Hematopoietic multipotent progenitor cell (in vitro differentiated cells): ENCODE results near the gene MOB3B. TPM values are rescaled to one million over a fixed set of nuclear protein-coding genes. Genes with fewer than 3 reads are reported as not detected.

Experiments
- DNase-seq, 3 donors: peaks; one replicate each; pipeline ENCODE4 v3.0.0-alpha.2; 2011 to 2015; ENCODE audit warnings: low read depth in 2 of 3, low spot score in 2 of 3
- total RNA-seq: library from RNA; depleted of rRNA; stranded (reverse); fragments of >200 nt; gene quantifications from one replicate; pipeline ENCODE4 v1.2.3, GENCODE V29; 2012

Gene MOB3B
- total RNA-seq, 1 donor = 0.54 TPM

DNA sequence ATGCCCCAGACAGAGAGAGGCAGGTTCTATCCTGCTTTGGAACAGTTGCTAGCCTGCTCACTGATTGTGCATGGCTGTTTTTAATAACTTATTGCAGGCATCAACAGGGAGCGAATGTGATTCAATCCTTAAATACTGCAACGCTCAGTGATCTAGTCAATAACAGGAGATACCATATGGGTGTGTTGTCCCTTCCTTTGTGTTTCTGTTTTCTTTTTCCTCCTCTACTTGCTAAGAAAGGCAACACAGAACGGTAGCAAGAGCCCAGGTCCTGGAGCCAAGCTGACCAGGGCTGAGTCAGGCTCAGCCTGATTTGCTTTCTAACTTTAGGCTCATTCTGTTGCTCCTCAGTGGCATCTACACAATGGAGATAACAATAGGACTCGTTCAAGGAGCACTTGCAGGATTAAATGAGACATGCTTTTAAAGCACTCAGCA is 134.1 kb downstream of the MOB3B start:
- DNase-seq = no peak

DNA sequence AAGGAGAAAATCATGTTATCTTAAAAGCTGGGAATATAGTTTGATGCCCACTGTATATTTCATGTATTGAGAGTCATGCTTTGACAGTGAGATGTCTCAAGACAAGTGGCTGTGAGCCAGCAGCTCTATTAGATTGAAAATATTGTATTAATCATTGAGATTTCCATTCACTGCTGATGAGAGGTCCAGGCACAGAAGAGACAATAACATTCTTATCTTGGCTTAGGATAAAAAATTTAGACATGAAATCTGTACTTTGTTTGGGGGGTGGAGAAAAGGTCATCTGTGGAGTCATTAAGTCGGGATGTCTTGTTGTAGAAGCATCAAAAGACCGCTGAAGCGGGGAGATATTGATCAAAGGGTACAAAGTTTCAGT is 134.8 kb downstream of the MOB3B start:
- no peak for DNase-seq

DNA sequence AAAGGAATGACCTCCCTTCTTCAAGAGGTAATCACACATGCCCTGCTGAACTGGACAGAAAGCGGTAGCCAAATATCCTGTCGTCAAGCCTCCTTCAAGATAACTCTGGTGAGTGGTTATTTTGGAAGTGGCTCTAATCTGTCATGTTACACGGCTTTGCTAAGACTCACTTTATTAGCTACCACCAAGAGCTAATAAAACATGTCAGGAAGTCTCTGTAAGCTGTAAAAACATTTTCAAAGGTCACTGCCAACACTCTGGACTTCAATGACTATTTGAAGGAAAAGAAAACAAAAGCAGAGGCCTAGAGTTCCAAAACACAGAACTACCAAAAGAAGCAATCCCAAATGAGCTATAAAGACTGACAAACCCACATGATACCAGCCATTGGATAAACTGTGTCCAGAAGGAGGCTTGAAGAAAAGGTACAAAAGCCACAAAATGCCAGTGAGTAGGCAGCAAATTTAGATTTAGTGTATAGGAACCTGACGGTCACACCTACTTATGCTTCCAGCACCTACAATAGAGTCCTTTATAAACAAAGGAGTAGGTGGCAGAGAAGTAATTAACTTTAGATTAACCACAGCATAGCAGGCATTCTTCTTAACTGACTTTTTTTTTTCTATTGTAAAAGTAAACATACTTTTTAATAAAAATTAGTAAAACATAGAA is 135.3 kb downstream of the MOB3B start:
- DNase-seq = no peak

DNA sequence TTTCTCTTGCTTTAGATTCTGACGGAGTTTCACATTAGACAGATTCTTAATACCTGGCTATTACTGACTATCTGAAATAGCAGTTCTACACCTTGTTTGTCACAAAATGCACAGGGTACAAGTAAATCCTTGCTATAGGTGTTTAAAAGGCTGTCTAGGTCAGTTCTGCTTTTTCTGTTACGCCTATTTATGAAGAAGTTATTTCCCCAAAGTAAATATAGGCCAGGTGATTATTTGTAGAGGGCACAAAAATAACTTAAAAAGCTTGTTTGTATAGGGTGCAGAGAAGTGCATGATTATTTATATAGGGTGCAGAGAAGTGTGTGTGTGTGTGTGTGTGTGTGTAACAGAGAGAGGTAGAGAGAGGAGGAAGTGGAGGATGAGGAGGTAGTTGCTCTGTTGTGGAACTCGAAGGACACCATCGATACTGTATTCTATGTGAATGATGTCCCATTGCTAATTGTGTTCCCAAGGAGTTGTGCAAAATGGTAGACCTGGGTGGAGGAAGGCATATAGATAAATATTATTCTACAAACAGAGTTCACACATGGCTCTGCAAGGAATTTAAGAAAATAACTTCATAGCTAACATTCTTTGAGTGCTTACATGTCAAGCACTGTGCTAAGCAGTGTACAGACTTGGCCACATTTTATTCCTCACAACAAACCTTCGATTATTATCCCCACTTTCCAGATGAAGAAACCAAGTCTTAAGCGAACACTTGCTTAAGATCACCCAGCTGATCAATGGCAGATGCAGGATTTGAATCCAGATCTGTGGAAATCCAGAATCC is 136.4 kb downstream of the MOB3B start:
- no peak for DNase-seq

DNA sequence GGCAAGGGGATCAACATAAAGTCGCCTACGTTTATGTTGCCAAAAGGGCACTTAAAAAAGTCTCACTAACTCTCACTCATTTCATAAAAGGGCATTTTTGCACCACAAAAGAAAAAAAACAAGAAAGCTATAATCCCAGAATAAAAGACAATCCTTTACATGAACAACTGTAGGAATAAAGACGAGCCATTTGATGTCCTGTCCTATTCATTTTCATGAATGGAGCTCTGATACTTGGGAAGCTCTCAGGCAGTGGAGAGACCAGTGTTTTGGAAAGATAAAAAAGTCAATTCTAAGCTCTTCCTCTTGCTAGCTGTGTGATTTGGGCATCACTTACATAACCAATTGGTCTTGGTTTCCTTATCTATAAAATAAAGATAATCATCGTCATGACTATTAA is 137.2 kb downstream of the MOB3B start:
- DNase-seq = no peak

DNA sequence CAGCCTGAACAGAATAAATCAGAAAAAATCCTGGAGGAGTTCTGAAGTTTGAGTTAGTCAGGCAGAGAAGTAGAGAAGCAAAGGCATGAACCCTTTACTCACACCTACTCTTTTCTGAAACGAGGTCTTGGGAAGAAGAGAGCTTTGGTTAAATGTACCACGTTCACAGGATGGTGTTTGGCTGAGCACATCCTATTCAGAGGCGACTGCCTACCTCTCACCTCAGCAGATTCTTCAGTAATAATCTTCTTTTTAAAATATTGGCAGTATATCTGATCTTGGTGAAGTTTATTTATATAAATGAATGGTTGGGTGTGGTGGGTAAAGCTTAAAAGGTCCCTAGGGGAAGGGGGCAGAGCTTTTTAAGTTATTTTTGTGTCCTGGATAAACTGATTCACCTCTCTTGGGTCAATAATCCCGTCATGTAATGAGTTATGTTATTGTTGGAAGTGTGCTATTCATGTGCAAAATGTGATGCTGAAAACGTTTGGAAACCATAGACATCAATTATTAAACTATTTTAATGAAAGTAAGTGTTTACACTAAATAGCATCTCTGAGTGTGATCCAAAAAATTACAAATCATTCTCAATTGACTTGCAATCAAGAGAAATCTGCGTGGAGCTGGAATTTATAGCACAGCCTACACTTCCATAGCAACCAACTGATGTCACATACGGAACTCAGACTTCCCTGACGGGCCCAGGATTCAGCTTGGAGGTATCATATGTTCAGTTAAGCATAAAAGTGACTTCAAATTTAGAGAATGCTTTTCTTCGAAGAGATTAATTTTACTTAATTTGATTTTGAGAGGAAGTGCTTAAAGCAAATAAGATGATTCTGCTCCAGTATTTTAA is 138.3 kb downstream of the MOB3B start:
- no peak for DNase-seq

DNA sequence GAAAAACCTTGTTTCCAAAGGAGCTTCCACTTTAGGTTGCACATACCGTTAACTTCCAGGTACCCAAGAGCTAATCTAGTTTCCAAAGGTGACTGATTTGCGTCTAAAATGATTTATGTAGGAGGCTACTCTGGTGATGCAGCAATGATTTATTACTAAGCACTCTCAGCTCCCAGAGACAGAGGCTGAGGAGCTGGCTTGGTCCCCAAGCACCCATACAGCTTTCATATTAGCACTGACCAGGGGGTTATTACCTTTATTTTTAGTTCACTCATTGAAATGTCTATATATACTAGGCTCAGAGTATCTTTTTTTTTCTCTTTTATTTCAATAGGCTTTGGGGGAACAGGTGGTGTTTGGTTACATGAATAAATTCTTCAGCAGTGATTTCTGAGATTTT is 141.5 kb downstream of the MOB3B start:
- DNase-seq = no peak

DNA sequence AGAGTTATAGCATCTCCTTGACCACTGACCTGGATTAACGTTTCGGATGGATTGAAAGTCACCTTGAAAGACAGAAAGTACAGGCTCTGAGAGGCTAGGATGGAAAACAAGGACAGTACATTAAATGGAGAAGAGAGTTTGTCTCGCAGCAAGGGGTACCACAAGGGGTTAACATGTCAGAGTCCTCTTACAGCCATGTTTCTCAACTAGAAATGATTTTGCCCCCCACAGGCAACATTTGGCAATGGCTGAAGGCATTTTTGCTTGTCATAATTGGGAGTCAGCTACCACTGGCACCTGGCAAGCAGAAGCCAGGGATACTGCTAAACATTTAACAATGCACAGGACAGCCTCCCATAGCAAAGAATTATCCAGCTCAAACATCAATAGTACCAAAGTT is 141.9 kb downstream of the MOB3B start:
- DNase-seq = no peak

DNA sequence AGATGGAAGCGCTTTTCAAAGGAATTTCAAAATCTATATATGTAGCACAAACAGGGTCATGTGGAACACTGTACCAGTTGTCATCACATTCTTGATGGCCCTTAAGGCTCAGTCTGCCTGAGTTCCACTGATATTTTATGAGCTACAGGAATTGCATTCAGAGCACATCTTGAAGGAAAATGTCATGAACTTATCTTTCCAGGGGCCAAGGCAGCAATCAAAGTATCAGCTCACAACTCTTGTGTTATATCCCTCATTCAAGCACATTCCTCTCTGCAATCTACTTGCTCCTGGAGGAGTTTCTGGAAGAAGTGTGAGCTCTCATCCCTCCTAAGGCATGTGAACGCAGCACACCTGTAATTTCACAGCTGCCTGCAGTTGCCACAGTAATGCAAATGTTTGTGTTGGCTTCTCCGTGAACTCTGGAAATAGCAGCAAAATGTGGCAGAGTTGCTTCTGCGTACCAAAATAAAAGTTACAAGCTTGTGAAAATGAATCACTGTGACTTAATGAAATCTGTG is 143.0 kb downstream of the MOB3B start:
- DNase-seq = no peak

DNA sequence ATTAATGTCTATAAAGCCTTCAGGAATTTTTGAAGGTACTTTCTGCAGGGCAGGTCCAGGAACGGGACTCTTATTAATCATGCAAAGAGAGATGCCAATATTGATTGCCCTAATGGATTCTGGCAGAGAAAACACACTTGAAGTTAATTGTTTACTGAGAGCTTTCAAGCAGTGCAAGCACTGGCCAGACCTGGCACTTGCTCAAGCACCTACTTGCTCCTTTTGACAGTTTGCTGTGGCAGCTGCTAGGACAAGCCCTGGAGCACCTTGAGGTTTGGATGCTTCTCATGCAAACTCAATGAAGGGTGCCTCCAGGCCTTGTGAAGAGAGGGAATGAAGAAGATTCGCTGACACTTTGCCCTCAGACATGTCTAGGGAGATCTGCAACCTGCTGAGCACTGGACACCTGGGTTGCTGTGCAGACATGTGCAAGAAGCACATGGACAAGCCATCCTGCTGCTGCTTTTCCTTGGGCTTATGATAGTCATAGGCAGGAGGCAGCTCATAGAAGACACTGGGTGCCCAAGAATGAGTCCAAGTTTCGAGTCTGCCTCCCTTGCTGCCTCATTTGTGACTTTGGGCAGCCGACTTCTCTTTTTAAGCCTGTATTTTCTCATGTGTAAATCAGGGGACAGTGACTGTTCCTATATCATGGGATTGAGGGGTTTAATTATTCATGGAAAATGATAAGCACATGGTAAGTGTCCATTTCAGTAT is 143.8 kb downstream of the MOB3B start:
- no peak for DNase-seq

DNA sequence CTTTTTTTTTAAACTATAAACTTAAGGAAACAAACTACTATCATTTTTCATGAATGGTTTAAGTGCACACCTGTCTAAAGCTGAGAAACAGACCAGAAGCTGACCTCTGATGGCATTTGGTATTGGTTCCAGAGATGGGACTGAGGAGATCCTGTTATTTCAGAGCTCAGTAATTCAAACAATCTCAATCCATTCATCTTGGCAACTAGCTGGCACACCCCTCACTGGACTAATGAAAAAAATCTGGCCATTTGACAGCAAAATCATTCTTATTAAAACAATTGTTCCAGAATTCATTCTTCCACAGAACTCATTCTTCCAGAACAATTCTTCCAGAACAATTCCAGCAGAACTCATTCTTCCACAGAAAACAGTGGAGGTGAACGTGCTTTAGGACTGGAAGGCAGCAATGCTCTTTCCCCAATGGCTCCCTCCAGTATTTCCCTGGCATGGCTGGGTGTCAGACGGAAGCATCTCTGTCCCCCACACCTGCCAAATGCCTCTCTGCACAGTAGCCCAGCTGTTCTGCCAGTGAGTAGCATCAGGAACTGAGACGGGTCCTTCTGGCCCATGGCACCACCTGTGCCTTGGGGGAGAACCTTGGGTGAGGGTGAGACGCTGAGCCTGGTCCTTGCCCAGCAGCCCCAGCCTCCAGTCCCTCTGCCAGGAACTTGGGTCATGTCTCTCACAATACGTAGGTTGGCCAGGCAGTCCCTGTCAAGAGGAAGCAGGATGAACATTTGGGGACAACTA is 145.2 kb downstream of the MOB3B start:
- DNase-seq = no peak

DNA sequence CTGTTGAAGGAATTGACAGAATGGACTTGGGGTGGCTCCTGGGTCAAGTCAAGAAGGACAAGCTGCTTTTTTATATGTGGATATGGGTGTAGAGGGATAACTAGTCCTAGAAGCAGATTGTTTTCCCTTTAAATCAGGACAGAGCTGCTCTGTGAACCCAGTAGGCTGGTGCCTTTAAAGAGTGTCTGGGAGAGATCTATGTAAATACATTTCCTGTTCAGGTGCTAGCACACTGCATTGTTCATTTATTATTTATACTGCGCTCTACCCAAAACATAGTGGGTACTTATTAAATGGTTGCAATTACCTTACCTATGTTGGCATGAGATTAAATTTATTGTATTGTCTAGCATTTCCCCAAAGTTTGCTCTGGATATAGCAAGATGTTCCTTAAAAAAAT is 146.1 kb downstream of the MOB3B start:
- DNase-seq = no peak

DNA sequence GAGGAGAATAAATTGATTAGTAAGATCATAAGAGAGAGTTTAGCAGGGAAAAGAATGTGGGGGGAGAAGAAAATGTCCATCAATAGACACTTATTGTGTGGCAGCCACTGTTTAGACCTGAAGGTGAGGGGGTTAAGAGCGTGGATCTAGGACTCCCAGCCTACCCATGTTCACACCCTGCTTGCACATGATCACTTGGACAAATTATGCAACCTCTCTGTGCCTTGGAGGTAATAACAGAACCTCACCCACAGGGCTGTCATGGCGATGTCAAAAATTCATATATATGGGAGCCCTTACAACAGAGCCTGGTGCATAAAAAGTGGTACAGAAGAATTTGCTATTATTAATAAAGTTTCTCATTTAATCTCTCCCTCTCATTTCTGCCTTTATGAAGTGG is 146.6 kb downstream of the MOB3B start:
- no peak for DNase-seq

DNA sequence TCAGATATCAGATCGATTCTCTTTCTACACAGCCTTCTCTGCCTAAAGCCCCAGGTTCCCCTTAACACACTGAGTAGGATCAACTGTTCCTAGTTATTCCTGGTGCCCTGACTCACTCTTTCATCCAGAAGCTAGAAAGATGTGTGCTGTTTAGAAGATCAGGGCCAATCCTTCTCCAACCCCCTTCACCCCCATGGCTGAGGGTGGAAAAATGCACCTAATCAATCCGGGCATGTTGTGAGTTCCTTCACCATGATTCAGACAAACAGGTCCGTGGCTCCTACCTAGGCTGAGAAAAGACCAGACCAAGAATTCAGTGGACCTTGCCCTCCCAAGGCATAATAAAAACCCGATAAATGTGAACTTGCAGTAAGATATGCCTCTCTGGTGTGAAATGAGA is 147.3 kb downstream of the MOB3B start:
- DNase-seq = no peak

DNA sequence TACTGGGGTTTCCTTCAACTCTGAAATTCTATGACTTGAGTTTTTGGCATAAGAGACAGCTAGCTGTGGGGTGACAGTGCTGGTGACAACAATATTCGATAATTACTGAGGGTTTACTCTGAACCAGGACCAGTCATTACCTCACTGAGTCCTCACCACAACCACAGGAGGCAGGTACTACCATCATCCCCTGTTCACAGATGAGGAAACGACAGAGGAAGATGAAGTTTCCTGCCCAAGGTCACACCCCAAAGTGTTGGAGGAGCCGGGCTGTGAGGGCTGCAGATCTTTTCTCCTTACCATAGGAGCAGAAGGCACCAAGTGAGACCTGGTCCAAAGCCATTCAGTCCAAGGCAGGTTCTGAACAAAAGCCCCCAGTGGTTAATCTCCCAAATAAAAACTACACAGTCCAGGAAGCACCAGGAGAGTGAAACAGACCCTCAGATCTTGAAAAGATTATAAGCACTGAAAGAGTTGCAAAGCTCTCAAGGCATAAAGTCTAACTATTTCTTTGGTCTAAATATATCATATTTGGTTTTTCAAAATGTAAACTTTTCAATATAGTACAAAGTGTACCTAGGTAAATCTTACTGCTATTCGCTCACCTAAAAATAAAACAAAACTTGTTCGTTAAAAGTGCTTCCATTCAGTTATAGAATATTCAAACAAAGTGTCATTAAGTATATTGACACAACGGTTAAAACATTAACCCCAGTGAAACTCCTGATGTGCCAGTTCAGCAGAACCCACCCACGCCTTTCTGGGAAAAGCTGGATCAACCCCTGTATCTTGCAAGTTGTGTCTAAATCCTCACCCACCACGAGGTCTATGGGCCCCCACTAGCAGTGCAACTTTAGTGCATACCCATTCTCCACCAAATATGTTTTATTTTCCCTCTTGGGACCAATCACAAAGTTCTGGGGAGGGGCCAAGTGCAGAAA is 150.0 kb downstream of the MOB3B start:
- no peak for DNase-seq

DNA sequence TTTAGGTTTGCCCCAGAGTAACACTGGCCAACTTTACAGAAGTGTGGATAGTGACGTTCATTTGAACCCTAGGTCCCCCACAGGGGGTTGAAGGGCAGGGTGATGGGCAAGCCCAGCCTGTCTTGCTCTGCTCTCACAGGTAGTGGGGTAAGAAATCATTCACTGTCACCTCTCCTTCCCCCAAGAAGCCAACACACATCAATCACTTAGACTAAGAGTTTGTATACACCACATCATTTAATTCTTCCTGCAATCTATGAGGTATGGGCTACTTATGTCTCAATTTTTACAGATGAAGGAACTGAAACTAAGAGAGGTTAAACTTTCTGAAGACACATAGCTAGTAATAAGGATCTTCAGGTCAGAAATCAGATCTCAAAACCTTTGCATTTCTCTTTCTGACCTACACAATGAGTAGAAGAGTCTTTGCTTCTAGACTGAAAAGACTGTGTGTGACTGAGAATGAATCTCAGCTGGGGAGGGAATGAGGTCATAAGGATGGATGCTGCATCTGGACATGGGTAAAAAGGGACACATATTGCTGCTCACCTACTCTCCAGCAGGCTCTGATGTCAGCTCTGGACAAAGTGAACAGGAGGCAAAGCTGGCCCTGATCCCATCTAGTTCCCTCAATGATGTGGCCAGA is 151.7 kb downstream of the MOB3B start:
- no peak for DNase-seq

DNA sequence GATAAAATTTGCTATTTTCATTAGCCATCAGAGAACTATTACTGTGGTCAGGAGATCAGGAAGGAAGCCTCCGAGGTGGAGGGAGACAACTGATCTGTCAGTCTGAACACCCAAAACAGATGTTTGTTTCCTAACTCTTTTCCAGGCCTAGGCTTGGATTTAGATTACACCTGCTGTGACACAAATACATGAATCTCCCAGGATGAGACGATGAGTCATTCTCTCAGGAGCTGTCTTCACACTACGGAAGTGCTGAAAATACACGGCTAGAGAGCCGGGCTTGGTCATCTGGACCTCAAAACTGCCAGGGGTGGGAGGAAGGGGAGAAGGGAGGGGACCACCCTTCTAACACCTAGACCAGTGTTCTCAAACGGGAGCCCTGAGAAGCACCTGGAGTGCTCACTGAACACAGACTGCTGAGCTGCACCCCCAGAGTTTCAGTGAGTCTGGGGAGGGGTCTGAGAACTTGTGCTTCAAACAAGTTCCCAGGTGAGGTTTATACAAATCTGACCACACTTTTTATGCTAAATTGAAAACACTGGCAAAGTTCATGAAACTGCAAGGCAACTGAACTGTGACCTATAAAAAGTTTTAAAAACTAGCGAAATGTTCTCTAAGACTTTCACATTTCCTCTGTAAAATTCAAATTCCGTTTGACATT is 152.3 kb downstream of the MOB3B start:
- no peak for DNase-seq

DNA sequence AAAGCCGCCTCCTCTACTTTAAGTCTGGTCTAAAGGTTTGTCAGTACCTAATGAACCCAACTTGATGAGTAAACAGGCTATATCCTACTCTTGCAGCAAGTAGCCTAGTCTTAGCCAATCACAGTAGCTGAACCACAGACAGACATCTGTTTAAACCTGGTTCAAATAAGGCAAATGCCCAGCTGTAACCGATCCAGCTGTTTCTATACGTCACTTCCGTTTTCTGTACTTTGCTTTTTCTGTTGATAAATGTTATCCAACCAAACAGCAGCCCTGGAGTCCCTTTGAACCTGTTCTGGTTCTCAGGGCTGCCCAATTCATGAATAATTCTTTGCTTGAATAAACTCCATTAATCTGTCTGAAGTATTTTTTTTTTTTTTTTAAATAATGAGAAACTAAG is 155.8 kb downstream of the MOB3B start:
- DNase-seq = no peak
